Measurements from ENCODE around the gene ARMCX6.
A peak's percentile ranks its signal among the peaks of the same experiment; 100 is the strongest.
"Not testable (repeated sequence)": the region's sequence is repeated elsewhere in the genome, so short reads cannot be mapped to it uniquely, and the experiment has no call there.

Gene ARMCX6

DNA sequence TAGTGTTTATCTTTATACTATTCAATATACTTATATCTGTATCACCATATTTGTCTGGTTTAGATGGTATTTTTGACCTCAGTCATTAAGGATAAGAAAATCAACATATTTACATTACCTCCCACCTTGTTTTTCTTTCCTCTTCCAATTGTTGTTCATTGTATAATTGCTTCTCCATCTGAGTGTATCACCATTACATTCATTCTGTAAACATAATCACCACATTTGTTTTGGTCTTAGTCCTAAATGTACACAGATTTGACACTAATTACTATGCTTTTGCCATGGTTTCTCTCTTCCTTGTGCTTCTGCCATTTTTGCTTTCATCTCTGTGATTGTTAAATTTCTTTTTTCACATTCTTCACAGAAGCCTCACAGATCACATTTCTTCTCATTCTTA lies 12.7 kb downstream of the ARMCX6 start:
- no peaks in the 10 kb centered on the region for H3F3A ChIP-seq (ENCODE audit: control insufficient read depth, insufficient read depth)
- no peaks in the 10 kb centered on the region for H3K9me2 ChIP-seq (replicated peaks; ENCODE audit: control insufficient read depth, low read length)
- no peaks in the 10 kb centered on the region for H3K9me3 ChIP-seq (ENCODE audit: control insufficient read depth, insufficient read depth, low read length)
- no peaks in the 10 kb centered on the region for H3K27me3 ChIP-seq (ENCODE audit: control insufficient read depth, low read length)
- H3K36me3 ChIP-seq (ENCODE audit: control insufficient read depth, low read length): no peaks in the 10 kb centered on the region
- no peak overlapping the region for H3K4me3 ChIP-seq (ENCODE audit: low read length)
- TF ChIP-seq EZH2phosphoT487 (IDR thresholded peaks at IDR 0.05; ENCODE audit: borderline replicate concordance, low read length): no peak
- TF ChIP-seq, protein P1, sequence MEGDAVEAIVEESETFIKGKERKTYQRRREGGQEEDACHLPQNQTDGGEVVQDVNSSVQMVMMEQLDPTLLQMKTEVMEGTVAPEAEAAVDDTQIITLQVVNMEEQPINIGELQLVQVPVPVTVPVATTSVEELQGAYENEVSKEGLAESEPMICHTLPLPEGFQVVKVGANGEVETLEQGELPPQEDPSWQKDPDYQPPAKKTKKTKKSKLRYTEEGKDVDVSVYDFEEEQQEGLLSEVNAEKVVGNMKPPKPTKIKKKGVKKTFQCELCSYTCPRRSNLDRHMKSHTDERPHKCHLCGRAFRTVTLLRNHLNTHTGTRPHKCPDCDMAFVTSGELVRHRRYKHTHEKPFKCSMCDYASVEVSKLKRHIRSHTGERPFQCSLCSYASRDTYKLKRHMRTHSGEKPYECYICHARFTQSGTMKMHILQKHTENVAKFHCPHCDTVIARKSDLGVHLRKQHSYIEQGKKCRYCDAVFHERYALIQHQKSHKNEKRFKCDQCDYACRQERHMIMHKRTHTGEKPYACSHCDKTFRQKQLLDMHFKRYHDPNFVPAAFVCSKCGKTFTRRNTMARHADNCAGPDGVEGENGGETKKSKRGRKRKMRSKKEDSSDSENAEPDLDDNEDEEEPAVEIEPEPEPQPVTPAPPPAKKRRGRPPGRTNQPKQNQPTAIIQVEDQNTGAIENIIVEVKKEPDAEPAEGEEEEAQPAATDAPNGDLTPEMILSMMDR (IDR thresholded peaks at IDR 0.05; ENCODE audit: low read depth, low read length, poor library complexity, severe bottlenecking): no peak
- H3K27ac ChIP-seq (ENCODE audit: low read depth, low read length): no peak overlapping the region
- H4K20me1 ChIP-seq (ENCODE audit: control insufficient read depth, insufficient read depth, low read depth, low read length): no peaks in the 10 kb centered on the region
- H3K4me1 ChIP-seq (ENCODE audit: control insufficient read depth, low read length): no peaks in the 10 kb centered on the region
- H3K79me2 ChIP-seq (ENCODE audit: control insufficient read depth, low read length): no peaks in the 10 kb centered on the region
- no peak overlapping the region for H3K4me2 ChIP-seq (ENCODE audit: low read length)

DNA sequence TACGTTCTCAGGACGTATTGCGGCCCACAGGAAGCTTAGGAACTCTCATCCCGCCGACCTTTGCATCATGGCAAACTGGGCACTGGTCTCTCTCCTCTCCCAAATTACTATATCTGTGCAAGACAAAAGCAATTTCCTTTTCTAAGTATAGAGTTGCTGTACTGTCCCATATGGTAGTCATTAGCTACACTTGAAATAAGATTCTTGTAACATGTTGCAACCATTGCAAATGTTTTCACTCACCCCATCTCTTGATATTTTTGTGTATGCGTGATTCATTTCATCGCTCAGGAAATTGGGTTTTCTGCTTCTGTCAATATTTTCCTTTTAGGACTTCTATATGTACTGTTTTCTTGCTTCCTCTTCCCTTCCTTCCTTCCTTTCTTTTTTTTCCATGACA lies 15.7 kb downstream of the ARMCX6 start:
- Histone ChIP-seq H3K4me3 (ENCODE audit: low read length) (no peak overlapping the region), H3K9me3 (ENCODE audit: control insufficient read depth, insufficient read depth, low read length) (no peaks in the 10 kb centered on the region), H3K27ac (ENCODE audit: low read depth, low read length) (no peak overlapping the region), H3K9me2 (replicated peaks; ENCODE audit: control insufficient read depth, low read length) (no peaks in the 10 kb centered on the region), H4K20me1 (ENCODE audit: control insufficient read depth, insufficient read depth, low read depth, low read length) (no peaks in the 10 kb centered on the region), H3F3A (ENCODE audit: control insufficient read depth, insufficient read depth) (no peaks in the 10 kb centered on the region), H3K4me2 (ENCODE audit: low read length) (no peak overlapping the region), H3K27me3 (ENCODE audit: control insufficient read depth, low read length) (no peaks in the 10 kb centered on the region), H3K4me1 (ENCODE audit: control insufficient read depth, low read length) (no peaks in the 10 kb centered on the region), H3K36me3 (ENCODE audit: control insufficient read depth, low read length) (no peaks in the 10 kb centered on the region), H3K79me2 (ENCODE audit: control insufficient read depth, low read length) (no peaks in the 10 kb centered on the region)
- no peak for TF ChIP-seq EZH2phosphoT487 (IDR thresholded peaks at IDR 0.05; ENCODE audit: borderline replicate concordance, low read length)
- TF ChIP-seq, protein P1 (IDR thresholded peaks at IDR 0.05; ENCODE audit: low read depth, low read length, poor library complexity, severe bottlenecking): no peak

DNA sequence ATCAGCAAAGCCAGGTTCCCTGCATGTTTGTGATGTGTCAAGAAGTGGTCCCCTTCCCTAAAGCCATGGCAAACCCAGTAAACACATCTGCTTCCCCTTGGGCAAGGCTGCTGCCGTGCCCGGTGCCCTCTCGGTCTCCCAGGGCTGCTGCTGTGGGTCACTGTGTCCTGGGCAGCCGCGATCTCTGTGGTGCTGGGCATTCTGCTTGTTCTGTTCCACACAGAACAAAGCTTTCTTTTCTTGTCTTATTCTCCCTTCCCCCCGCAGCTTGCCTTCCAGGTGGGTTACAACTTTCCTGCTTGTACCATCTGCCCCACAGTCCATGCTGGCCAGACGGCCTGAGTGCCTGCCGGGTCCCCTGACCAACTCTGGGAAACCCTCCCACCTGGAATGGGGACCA lies 18.2 kb downstream of the ARMCX6 start:
- not testable (repeated sequence) for H3F3A ChIP-seq (ENCODE audit: control insufficient read depth, insufficient read depth); H3K36me3 ChIP-seq (ENCODE audit: control insufficient read depth, low read length); H3K27ac ChIP-seq (ENCODE audit: low read depth, low read length); H3K79me2 ChIP-seq (ENCODE audit: control insufficient read depth, low read length); H3K27me3 ChIP-seq (ENCODE audit: control insufficient read depth, low read length); H3K9me2 ChIP-seq (replicated peaks; ENCODE audit: control insufficient read depth, low read length); H3K4me1 ChIP-seq (ENCODE audit: control insufficient read depth, low read length); H3K4me2 ChIP-seq (ENCODE audit: low read length); H3K9me3 ChIP-seq (ENCODE audit: control insufficient read depth, insufficient read depth, low read length); H4K20me1 ChIP-seq (ENCODE audit: control insufficient read depth, insufficient read depth, low read depth, low read length); H3K4me3 ChIP-seq (ENCODE audit: low read length)

DNA sequence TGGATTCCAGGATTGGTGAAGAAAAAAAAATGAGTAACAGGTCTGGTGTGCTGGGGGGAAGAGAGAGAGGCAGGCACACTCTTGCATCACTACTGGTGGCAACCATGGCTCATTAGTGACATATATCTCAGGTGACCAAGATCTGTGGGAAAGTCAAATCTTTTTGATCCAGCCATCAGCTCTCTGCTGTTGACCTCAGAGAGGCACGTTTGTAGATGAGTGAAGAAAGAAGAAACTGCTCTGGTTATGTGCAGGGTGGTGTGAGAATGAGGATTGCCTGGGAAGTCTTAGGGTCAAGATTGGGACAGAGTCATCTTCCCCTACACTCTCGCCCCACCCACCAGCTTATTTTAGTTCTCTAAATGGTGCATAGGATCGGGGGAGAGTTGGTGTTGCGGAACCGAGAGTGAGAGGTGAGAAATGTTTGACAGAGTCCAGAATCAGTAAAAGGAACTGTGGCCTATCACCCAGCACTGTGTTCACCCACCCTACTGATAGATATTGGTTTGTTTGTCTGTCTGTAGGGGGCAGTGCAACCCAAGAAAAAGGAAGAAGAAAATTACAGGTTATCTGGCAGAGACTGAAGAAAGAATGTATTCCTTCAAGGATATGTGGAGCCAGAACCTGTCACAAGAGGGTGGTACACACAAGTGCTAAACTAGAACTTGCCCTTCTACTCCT lies 21.9 kb downstream of the ARMCX6 start:
- no peak overlapping the region for H3K27ac ChIP-seq (ENCODE audit: low read depth, low read length)
- no peaks in the 10 kb centered on the region for H3K27me3 ChIP-seq (ENCODE audit: control insufficient read depth, low read length)
- H3K9me3 ChIP-seq (ENCODE audit: control insufficient read depth, insufficient read depth, low read length): no peaks in the 10 kb centered on the region
- no peaks in the 10 kb centered on the region for H4K20me1 ChIP-seq (ENCODE audit: control insufficient read depth, insufficient read depth, low read depth, low read length)
- no peak for TF ChIP-seq EZH2phosphoT487 (IDR thresholded peaks at IDR 0.05; ENCODE audit: borderline replicate concordance, low read length)
- TF ChIP-seq, protein P1 (IDR thresholded peaks at IDR 0.05; ENCODE audit: low read depth, low read length, poor library complexity, severe bottlenecking): peak; percentile 61
- no peaks in the 10 kb centered on the region for H3K4me1 ChIP-seq (ENCODE audit: control insufficient read depth, low read length)
- H3K4me2 ChIP-seq (ENCODE audit: low read length): no peak overlapping the region
- H3K36me3 ChIP-seq (ENCODE audit: control insufficient read depth, low read length): no peaks in the 10 kb centered on the region
- H3K4me3 ChIP-seq (ENCODE audit: low read length): no peak overlapping the region
- no peaks in the 10 kb centered on the region for H3K79me2 ChIP-seq (ENCODE audit: control insufficient read depth, low read length)
- H3F3A ChIP-seq (ENCODE audit: control insufficient read depth, insufficient read depth): no peaks in the 10 kb centered on the region
- no peaks in the 10 kb centered on the region for H3K9me2 ChIP-seq (replicated peaks; ENCODE audit: control insufficient read depth, low read length)
